Endothelial cell of umbilical vein (primary cell): ENCODE data around the gene LRG1. TPM values are rescaled to one million over a fixed set of nuclear protein-coding genes. Genes with fewer than 3 reads are reported as not detected.
"Not testable (repeated sequence)": the region's sequence is repeated elsewhere in the genome, so short reads cannot be mapped to it uniquely, and the experiment has no call there.

Experiments
- BruUV-seq: library from RNA; stranded (reverse); fragments of 400-500 nt; replicated peaks from 2 replicates; lab custom pipeline; 2021; lab: Mats Ljungman, UMichigan
- CTCF ChIA-PET: fragments of 300-600, 350-600 bp; sonication (Branson Sonifier 250); formaldehyde crosslinking; loops from one replicate; lab custom pipeline; 2021; ENCODE audit warnings: antibody characterized with exemption, inconsistent platforms; lab: Charles Lee
- POLR2A ChIA-PET: fragments of 300-600, 350-600 bp; sonication (Branson Sonifier 250); formaldehyde crosslinking; loops from one replicate; lab custom pipeline; 2021; ENCODE audit warnings: antibody characterized with exemption, inconsistent platforms; lab: Charles Lee
- DNase-seq: peaks from one replicate; pipeline ENCODE4 v3.0.0-alpha.2; 2011; ENCODE audit warnings: low read depth, low spot score
- FAIRE-seq: peaks from 2 replicates; lab custom pipeline; 2011; peaks lifted over from hg19 to GRCh38; lab: Jason Lieb, UNC
- H2AFZ ChIP-seq: 2 replicates; pipeline ENCODE4 v1.6.0; 2012; ENCODE audit warnings: low read depth, low read length, control low read depth, inconsistent platforms
- H3K27ac ChIP-seq: 2 replicates; pipeline ENCODE4 v1.5.1; 2011; ENCODE audit warnings: low read depth, mild to moderate bottlenecking, control low read depth, low read length, moderate library complexity; ENCODE audit not compliant: insufficient read depth
- H3K27me3 ChIP-seq, 2 experiments: 2 replicates each; pipeline versions ENCODE4 v1.6.0 to v1.6.1; 2011; ENCODE audit warnings: low read length in 2 of 2, mixed read lengths in 1 of 2; ENCODE audit not compliant: control insufficient read depth in 2 of 2, insufficient read depth in 2 of 2
- H3K36me3 ChIP-seq, 2 experiments: 2 replicates in 1 of 2; 3 replicates in 1 of 2; pipeline ENCODE4 v1.5.1; 2011; ENCODE audit warnings: low read length in 2 of 2, mild to moderate bottlenecking in 1 of 2, moderate library complexity in 1 of 2; ENCODE audit not compliant: control insufficient read depth in 2 of 2, insufficient read depth in 2 of 2; ENCODE audit errors: extremely low read depth in 1 of 2
- H3K4me1 ChIP-seq: 3 replicates; pipeline ENCODE4 v1.5.1; 2011; ENCODE audit warnings: mild to moderate bottlenecking, low read length; ENCODE audit not compliant: control insufficient read depth, insufficient read depth; ENCODE audit errors: extremely low read depth
- H3K4me2 ChIP-seq: 2 replicates; pipeline ENCODE4 v1.6.1; 2011; ENCODE audit warnings: low read length, control low read depth, mixed read lengths; ENCODE audit not compliant: insufficient read depth
- H3K4me3 ChIP-seq, 3 experiments: fragments of 200-600 bp in 1 of 3; sonication (generic), shearing (Covaris generic) in 1 of 3; replicated peaks in 1 of 3; 2 replicates each; pipeline ENCODE4 v1.5.1; 2011 to 2016; ENCODE audit warnings: control low read depth in 3 of 3, low read length in 3 of 3, mild to moderate bottlenecking in 2 of 3, inconsistent platforms in 1 of 3, low read depth in 1 of 3, moderate library complexity in 1 of 3; ENCODE audit not compliant: insufficient read depth in 1 of 3
- H3K79me2 ChIP-seq: 2 replicates; pipeline ENCODE4 v1.6.0; 2012; ENCODE audit warnings: low read length, inconsistent platforms; ENCODE audit not compliant: control insufficient read depth, insufficient read depth
- H3K9ac ChIP-seq: replicated peaks from 2 replicates; pipeline ENCODE3; 2011; ENCODE audit warnings: low read length, control low read depth; ENCODE audit not compliant: insufficient read depth; ENCODE audit errors: extremely low read depth
- H3K9me1 ChIP-seq: replicated peaks from 3 replicates; pipeline ENCODE4 v1.6.0; 2011; ENCODE audit warnings: mild to moderate bottlenecking, low read length; ENCODE audit not compliant: control insufficient read depth, insufficient read depth; ENCODE audit errors: extremely low read depth
- H3K9me3 ChIP-seq: replicated peaks from 2 replicates; pipeline ENCODE4 v1.5.1; 2012; ENCODE audit warnings: low read length, inconsistent platforms; ENCODE audit not compliant: control insufficient read depth, insufficient read depth
- H4K20me1 ChIP-seq: replicated peaks from 2 replicates; pipeline ENCODE3; 2011; ENCODE audit warnings: mild to moderate bottlenecking, low read length; ENCODE audit not compliant: control insufficient read depth, insufficient read depth; ENCODE audit errors: extremely low read depth
- CTCF ChIP-seq, 2 donors: IDR thresholded peaks; 1 replicate in 1 of 2; 2 replicates in 1 of 2; pipeline ENCODE4 v1.5.1; 2011; ENCODE audit warnings: low read length in 2 of 2, mild to moderate bottlenecking in 2 of 2, moderate library complexity in 2 of 2, control low read depth in 1 of 2, inconsistent platforms in 1 of 2, low read depth in 1 of 2; ENCODE audit not compliant: insufficient read depth in 1 of 2; ENCODE audit errors: extremely low read depth in 1 of 2
- FOS ChIP-seq: IDR thresholded peaks from 2 replicates; pipeline ENCODE4 v1.6.1; 2011; ENCODE audit warnings: mild to moderate bottlenecking, low read length, moderate library complexity, borderline replicate concordance; ENCODE audit not compliant: insufficient read depth
- GATA2 ChIP-seq: IDR thresholded peaks from 2 replicates; pipeline ENCODE4 v1.7.0; 2011; ENCODE audit warnings: low read depth, mild to moderate bottlenecking, moderate library complexity, mixed read lengths, low read length; ENCODE audit not compliant: insufficient read length, insufficient read depth
- JUN ChIP-seq: IDR thresholded peaks from 2 replicates; pipeline ENCODE4 v1.6.1; 2011; ENCODE audit warnings: borderline replicate concordance, low read depth; ENCODE audit not compliant: insufficient read length, insufficient read depth
- MYC ChIP-seq: IDR thresholded peaks from one replicate; pipeline ENCODE4 v1.6.1; 2011; ENCODE audit warnings: mild to moderate bottlenecking, low read depth, low read length
- POLR2A ChIP-seq: IDR thresholded peaks from 2 replicates; pipeline ENCODE4 v1.6.1; 2012; ENCODE audit warnings: low read depth, mild to moderate bottlenecking, control low read depth, low read length
- dilution Hi-C: fragments of 300-500 bp; cut with MboI; formaldehyde crosslinking; loops from one replicate; pipeline ENCODE4 v1.15.0; 2019; ENCODE audit warnings: low sequenced_read_pairs; ENCODE audit not compliant: extremely low pct_ligation_motif_present
- intact Hi-C: fragments of 100-400 bp; cut with micrococcal nuclease; formaldehyde crosslinking; loops from one replicate; pipeline ENCODE4 v1.10.0; 2022
- polyA plus RNA-seq, 4 experiments: library from polyadenylated mRNA; depleted of rRNA in 3 of 4; stranded (reverse) in 3 of 4; unstranded in 1 of 4; fragments of >200 nt; gene quantifications; 2 replicates each; pipeline versions ENCODE4 v1.2.1 to v1.2.3, GENCODE V29; 2011 to 2012; ENCODE audit warnings: missing spikeins in 1 of 4
- total RNA-seq: library from RNA; stranded (reverse); gene quantifications from 2 replicates; pipeline ENCODE4 v1.2.3, GENCODE V29; 2021

LRG1 gene
- total and polyA plus RNA-seq, 2 donors (not counting 3 experiments of a cell fraction or from before 2014, with no cell fraction given) = 0.21 to 0.31 TPM

GRCh38 chr19:4566402-4567051 lies 26.7 kb upstream of the LRG1 start:
- Histone ChIP-seq H4K20me1 (no peaks in the 10 kb centered on the region), H3K9ac (no peak overlapping the region), H3K79me2 (peaks cover 3% of the 10 kb centered on the region), H3K4me2 (no peak overlapping the region), H2AFZ (no peak overlapping the region), H3K36me3 (no peaks in the 10 kb centered on the region), H3K27me3 (no peaks in the 10 kb centered on the region), H3K9me3 (no peaks in the 10 kb centered on the region), H3K9me1 (no peaks in the 10 kb centered on the region), H3K27ac (no peak overlapping the region), H3K4me3 (no peak overlapping the region), H3K4me1 (peaks cover 19% of the 10 kb centered on the region)
- FAIRE-seq (no peak), DNase-seq (no peak)
- dilution Hi-C loops = no loop called here
- intact Hi-C loops = loop anchor here (1.0 kb wide), 2 partner anchors 7 to 9 kb away; partner anchors contain the start of gene SEMA6B
- POLR2A ChIA-PET = no interaction called here
- BruUV-seq = no TSS peak
- TF ChIP-seq POLR2A = no peak
- no peak for TF ChIP-seq GATA2
- no peak for TF ChIP-seq JUN
- no peak for TF ChIP-seq FOS
- TF ChIP-seq CTCF (IDR thresholded peaks at IDR 0.05; ENCODE audit: extremely low read depth in 1 of 2, insufficient read depth in 1 of 2, low read depth in 1 of 2, low read length in 2 of 2) = no peak
- TF ChIP-seq MYC = no peak
- CTCF ChIA-PET = interaction anchor here (0.8 to 7.1 kb wide), 15 partner anchors 7 to 225 kb away, joined by 3 to 66 read pairs (median 7); partner anchors contain the start of genes FEM1A and SEMA6B

GRCh38 chr19:4563562-4563961 lies 23.7 kb upstream of the LRG1 start:
- intact Hi-C loops, FAIRE-seq, BruUV-seq, H3K4me3 ChIP-seq, CTCF ChIA-PET, H3K79me2 ChIP-seq, H3K27ac ChIP-seq, H3K9me1 ChIP-seq, dilution Hi-C loops, H3K4me2 ChIP-seq, H3K9ac ChIP-seq, H4K20me1 ChIP-seq, DNase-seq, H3K9me3 ChIP-seq, H3K27me3 ChIP-seq, H2AFZ ChIP-seq, H3K36me3 ChIP-seq: not testable (repeated sequence)
- H3K4me1 ChIP-seq = peaks cover 37% of the 10 kb centered on the region
- POLR2A ChIA-PET = interaction anchor here (0.7 kb wide), 1 partner anchor 24 kb away, joined by 5 read pairs; the partner anchor contains the start of gene LRG1

- intact Hi-C loops, CTCF ChIA-PET, H4K20me1 ChIP-seq, H3K9ac ChIP-seq, H3K27ac ChIP-seq, H3K4me2 ChIP-seq, H3K9me1 ChIP-seq, POLR2A ChIA-PET, H3K27me3 ChIP-seq, H3K4me3 ChIP-seq, H3K36me3 ChIP-seq, DNase-seq, H2AFZ ChIP-seq, H3K79me2 ChIP-seq, BruUV-seq, dilution Hi-C loops, H3K9me3 ChIP-seq: not testable (repeated sequence)
- peaks cover 41% of the 10 kb centered on the region for H3K4me1 ChIP-seq
- peak; percentile 18 for FAIRE-seq
These were observed 22.2 kb upstream of the LRG1 start for GRCh38 chr19:4562085-4562484.
